Thyroid gland (tissue), 4 donors: ENCODE results near the gene RAPGEFL1.

ENCODE experiments used
- CTCF ChIP-seq, 6 experiments: fragments of 200-600 bp in 3 of 6; fragments of 450-650 bp in 3 of 6; sonication (generic) in 3 of 6; IDR thresholded peaks; one replicate each; pipeline ENCODE4 v1.5.1; 2016 to 2019; ENCODE audit warnings: antibody characterized with exemption in 6 of 6, mild to moderate bottlenecking in 2 of 6, inconsistent platforms in 1 of 6, moderate library complexity in 1 of 6
- POLR2A ChIP-seq, 2 donors: fragments of 450-650 bp; IDR thresholded peaks; one replicate each; pipeline ENCODE4 v1.6.1; 2017; ENCODE audit warnings: antibody characterized with exemption in 2 of 2, mild to moderate bottlenecking in 2 of 2, moderate library complexity in 1 of 2

GRCh38 chr17:40209404-40210093, 32.3 kb downstream of the RAPGEFL1 start:
- no peak for TF ChIP-seq CTCF (IDR thresholded peaks at IDR 0.05)
- TF ChIP-seq POLR2A (IDR thresholded peaks at IDR 0.05), result no peak
